ENCODE results near the gene OR8A1.

OR8A1 gene

DNA sequence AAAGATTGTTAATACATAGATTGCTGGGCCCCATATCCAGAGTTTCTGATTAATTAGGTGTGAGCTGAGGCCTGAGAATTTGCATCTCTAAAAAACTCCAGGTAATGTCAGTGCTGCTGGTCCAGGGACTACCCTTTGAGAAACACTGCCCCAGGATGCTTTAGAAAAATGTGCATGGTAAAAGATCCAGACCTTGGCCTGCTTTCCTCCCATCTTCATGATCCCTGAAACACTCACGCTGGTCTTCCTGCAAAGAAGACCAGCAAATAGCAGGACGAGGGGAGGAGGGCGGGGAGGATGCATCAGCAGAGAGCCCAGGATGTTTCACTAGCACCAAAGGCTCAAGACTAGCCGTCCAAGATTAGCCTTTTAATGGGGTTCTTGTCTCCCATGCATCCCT, at the start of gene OR8A1:
OR8A1 (plus strand) TSS at position 301 of the 400 bp plus-strand sequence. CDS start 123 bp downstream, outside the sequence.
- DNase-seq (ENCODE audit: low read depth): no peak

DNA sequence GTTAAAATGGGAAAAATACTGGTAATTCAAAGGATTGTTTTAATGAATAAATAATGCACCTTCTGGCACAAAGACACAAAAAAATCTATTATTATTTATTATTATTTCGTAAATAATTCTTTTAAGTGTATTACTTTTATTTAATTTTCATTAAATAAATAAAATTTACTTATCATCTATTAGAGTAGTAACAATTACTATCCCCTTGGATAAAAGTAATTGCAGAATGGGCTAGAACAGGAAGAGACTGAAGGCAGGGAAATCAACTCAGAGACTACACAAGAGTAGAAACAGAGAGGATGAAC, 49.3 kb upstream of the OR8A1 start:
- DNase-seq (ENCODE audit: low read depth): no peak

DNA sequence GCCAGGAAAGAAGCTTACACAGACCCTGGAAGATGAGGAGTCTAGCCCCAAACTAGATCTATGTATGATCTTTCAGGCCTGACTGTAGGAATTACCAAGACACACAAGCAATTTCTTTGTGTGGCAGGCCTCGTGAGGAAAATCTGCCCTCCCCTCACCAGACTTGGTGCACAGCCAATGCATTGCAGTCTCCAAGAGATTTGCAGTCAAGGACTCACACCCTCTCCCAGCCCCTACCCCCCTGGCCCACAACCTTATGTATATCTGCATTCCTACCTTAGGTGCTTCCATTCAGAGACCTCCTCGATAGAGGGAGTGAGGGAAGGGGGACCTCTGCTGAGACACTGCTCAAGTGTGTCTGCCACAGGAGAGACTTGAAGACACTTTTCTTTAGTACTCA, 36.2 kb upstream of the OR8A1 start:
- no peak for DNase-seq (ENCODE audit: low read depth)

DNA sequence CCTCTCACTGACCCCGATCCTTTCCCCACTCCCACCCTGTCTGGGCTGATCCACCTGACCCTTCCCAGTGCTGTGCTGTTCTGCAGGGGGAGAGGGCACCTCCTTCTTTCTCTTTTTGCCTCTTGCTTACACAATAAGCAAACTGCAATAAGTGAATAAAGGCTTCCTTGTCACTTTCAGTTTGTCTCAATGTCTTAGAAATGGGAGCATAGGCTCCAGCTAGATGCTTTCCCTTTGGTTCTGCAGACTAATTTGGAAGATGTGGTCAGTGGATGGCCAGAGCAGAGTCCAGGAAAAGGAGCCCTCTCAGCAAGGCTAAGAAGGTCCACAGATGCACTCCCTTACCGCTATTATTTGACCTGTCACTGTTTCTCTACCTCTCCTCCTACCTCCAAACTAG, 35.7 kb upstream of the OR8A1 start:
- no peak for DNase-seq (ENCODE audit: low read depth)

DNA sequence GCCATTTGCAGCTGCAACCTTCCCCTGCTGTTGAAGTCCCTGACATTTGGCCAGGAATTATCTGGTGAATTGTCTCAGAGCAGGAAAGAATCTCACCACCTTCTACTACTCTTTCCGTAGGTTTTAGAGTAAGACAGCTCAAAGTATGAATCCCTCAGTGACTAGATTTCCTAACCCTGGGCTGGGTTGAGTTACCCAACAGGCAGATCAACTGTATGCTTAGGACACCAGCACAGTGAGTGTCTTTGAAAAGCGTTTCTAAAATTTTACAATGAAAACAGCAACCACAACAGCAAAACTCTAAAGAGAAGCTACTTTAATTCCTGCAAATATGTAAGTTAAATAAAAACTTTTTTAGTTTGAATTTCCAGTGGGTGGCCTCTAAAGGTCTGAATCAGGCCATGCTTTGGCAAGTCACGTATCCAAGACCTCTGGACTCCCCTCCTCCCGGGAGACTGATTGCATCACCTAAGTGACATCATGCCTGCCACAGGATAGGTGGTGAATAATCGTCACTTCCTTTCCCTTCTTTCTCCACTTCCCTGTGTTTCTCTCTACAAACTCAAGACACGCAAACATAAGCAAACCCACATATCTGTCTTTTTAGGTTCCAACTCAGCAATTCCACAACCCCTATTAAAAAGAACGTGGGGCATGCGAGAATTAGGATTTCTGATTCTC, 34.1 kb upstream of the OR8A1 start:
- DNase-seq (ENCODE audit: low read depth): no peak

DNA sequence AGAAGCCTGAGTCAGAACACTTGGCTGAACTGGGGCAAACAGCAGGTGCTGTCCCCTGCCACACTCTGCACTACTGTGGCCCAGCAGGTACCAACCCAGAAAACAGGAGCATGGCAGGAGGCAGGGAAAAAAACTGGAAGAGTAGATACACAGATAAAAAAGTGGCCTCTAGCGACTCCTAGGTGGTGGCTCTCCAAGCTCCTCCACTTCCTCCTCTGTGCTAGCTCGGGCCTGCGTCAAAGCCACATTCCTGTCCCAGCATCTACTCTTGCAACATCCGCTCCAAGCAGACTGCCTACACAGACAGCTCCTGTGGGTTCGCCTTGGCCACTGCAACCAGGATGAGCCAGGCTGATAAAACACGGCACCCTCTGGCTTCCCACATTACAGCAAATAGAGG, 33.3 kb upstream of the OR8A1 start:
- peak; percentile 46 for DNase-seq (ENCODE audit: low read depth)

DNA sequence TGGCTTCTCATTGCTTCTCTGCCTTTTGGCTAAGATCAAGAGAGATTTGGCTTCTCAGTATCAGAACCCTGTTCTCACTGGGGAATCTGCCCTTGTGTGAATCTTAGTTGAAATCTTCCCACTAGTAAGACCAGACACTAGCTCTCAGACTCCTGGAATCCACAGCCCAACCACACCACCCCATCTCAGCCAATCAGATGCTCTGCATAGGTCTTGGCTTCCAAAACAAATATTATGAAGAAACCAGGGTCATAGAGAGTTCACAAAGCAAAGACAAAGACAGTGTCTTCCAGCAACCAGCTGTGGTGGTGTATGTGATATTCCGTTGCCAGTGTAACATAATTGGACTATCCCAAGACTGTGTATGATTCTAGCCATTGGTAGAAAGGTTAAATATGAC, 31.8 kb upstream of the OR8A1 start:
- no peak for DNase-seq (ENCODE audit: low read depth)

DNA sequence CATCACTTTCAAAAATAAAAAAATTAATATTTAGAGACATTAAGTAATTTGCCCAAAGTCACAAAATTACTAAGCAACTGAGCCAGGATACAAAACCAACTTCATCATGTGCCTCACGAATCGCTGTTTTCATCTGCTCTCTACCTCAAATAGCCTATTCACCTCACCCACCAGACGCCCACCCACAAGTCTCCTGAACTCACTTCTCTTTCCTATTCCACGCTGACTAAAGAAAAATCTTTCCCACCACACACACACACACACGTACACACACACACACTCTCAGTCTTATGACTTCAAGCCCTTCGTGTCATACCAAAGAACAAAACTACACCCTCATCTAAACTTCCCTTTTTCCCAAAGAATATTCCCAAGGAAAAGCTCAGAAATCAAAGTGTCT, 28.6 kb upstream of the OR8A1 start:
- no peak for DNase-seq (ENCODE audit: low read depth)

DNA sequence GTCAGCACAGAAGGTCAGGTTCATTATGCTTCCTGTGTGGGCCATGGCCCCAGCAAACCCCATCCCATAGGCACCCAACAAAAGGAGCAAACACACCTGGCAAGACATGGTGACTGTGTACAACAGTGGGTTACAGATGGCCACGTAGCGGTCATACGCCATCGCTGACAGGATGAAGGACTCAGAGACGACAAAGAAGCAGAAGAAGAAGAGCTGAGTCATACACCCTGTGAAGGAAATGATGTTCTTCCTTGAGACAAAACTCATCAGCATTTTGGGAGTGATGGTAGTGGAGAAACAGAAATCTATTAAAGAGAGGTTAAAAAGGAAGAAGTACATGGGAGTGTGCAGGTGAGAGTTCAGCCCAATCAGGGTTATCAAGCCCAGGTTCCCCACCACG, 26.7 kb upstream of the OR8A1 start:
- no peak for DNase-seq (ENCODE audit: low read depth)

DNA sequence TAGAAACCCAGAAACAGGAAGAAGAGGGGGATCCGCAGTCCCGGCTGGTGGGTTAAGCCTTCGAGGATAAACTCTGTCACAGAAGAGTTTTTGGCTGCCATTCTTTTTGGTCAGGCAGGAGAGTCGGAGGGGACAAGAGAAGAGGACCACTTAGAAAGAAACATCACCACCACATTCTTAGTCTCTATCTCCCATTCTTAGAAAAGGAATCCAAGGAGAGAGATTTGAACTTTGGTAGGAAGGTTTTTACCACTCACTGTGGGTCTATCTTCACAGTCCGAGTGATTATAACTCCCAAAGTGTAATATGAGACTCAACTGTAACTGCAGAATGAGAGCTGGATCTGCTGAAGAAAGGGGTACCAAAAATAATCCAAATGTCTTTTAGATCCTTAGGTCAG, 26.2 kb upstream of the OR8A1 start, which contains the start of gene OR8B12:
OR8B12 (minus strand) TSS at position 101 of the 400 bp plus-strand sequence; CDS start at position 101, 0 bp downstream.
- DNase-seq (ENCODE audit: low read depth): no peak

DNA sequence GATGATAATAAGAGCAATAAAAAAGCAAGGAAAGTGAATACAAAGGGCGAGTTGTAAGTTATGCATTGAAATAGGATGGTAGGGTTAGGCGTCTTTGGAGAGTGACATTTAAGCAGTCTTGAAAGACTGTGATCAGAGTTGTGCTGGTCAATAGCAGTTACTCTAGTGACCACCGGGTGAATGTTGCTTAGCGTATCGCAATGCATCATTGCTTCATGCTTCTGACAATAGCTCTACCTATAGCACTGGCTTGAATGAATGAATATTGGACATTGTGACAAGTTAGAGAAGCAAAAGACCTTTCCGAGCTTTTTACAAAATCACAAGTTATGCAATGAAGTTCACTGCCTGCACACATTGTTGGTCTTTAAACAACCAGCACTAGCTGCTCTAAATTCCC, 18.6 kb upstream of the OR8A1 start:
- no peak for DNase-seq (ENCODE audit: low read depth)

DNA sequence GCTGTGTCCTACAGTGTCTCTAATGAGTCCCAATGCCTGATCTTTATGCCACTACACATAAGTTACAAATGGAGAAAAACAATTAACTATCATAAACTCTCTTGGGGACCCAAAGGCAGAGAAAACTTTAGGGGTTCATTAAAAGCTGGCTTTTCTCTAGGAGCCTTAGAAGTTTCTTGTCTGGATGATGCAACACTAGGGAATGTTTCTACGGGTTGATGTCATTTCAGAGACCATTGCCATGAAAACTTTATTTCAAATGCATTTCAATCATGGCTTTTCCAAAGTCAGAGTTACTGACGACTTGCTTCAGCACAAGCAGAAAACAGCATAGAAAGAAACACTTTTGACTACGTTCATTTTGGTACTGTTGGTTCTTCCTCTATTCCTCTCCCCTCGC, 17.8 kb upstream of the OR8A1 start:
- no peak for DNase-seq (ENCODE audit: low read depth)

DNA sequence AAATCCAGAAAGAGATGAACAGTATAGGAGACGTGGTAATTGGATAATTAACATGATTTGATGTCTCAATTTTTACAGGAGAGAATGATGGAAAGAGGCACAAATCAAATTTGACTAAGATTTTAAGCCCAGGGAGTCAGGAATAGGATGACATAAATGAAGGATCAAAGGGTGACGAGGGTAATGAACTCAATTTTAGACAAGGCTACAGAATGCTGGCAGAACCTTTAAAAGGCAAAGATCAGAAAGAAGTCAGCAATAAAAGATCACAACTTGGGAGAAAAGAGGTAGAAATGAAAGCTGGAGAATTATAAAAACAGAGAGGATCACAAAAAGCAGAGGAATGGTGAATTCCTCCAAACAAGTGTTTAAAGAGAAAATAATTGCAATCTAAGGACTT, 13.0 kb upstream of the OR8A1 start:
- DNase-seq (ENCODE audit: low read depth): no peak

DNA sequence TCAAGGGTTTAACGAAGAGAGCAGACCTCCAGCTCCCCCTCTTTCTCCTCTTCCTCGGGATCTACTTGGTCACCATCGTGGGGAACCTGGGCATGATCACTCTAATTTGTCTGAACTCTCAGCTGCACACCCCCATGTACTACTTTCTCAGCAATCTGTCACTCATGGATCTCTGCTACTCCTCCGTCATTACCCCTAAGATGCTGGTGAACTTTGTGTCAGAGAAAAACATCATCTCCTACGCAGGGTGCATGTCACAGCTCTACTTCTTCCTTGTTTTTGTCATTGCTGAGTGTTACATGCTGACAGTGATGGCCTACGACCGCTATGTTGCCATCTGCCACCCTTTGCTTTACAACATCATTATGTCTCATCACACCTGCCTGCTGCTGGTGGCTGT, 363 bp downstream of the OR8A1 start:
- no peak for DNase-seq (ENCODE audit: low read depth)

DNA sequence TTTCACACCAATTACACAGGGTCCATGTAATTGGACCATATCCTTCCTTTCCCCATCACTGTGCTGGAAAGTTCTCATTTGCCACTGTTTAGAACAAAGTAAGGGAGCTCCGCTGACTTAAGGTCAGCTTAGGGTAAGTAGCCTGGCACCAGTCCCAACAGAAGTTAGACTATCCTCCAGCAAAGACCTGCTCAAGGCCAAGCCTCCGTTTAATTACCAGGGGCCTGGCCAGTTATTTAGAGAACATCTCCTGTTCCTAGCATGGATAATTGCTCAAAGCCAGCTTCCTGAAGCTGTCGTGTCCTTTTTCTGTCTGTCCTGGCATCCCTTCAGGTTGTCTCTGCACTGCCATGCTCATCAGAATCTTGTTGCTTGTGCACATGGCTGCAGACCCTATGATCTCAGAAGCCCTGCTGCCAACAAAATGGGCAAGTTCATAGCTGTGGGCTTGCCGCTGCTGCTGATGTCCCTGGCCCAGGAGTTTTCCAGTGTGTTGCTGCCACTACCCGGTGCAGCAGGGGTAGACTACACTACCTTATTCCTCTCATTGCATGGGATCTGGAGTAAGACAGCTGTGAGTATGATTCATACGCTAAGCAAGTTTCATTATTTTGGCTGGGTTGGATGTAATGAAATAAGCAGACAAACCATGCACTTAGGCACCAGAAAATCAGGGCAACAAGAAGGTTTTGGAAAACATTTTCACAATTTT, 8.1 kb downstream of the OR8A1 start:
- no peak for DNase-seq (ENCODE audit: low read depth)

DNA sequence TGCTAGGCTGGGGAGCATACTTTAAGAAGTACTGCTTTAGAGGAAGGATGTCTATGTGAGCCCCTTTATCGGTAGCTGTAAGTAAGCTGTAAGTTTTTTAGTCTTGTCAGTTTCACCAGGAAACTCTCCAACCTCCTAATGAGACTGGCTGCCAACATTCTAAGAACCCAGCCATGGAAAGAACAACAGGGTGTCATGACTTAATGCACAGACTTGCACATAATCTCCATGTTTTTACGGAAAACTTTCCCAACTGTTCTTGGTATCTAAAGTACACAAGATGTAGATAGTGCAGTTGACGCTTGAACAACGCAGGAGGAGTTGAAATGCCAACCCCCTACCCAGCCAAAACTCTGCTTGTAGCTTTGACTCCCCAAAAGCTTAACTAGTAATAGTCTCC, 9.0 kb downstream of the OR8A1 start:
- no peak for DNase-seq (ENCODE audit: low read depth)

DNA sequence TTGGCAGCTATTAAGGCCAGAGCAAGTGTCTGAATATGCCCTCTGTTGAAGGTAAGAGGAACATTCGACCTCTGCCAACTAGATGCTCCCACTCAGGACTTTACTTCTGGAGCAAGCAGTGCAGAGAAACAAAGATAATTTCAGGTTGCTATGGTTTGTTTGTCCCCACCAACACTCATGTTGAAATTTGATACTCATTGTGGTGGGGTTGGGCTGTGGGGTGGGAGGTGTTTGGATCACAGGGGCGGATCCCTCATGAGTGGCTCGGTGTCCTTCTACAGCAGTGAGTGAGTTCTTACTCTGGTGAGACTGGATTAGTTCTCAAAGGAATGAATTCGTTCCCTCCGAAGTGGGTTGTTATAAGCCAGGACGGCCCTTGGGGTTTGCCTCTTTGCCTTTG, 12.0 kb downstream of the OR8A1 start:
- DNase-seq (ENCODE audit: low read depth): no peak

DNA sequence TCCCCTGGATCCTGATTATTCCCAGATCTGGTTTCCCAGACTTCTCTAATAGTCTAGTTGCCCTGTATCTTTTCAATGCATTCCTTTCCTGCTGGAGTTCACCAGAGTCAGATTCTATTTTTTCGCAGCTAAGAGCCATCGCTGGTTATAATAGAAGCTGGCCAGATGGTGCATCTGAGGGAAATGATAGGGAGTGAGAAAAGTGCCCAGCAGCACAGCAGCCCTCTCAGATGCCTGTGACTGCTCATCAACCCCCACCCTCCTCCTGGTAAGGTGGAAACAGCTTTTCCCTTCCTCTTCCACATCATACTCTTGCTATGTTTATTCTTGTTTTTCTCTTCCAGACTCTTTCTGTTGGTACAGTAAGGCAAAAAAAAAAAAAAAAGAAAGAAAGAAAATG, 12.8 kb downstream of the OR8A1 start:
- DNase-seq (ENCODE audit: low read depth): no peak

DNA sequence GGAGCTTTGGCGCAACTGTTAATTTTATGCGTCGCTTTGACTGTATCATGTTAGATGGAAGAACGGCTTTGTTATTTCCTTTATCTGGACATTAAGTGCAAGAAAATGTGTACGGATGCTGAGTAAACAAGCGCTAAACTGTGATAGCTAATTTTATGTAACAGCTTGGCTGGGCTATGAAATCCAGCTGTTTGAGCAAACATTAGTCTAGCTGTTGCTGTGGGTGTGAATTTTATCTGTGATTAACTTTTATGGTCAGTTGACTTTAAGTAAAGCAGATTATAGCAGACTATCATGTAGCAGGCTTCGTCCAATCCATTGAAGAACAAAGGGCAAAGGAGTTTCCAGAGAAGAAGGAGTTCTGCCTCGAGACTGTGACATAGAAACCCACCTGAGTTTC, 14.0 kb downstream of the OR8A1 start:
- no peak for DNase-seq (ENCODE audit: low read depth)

DNA sequence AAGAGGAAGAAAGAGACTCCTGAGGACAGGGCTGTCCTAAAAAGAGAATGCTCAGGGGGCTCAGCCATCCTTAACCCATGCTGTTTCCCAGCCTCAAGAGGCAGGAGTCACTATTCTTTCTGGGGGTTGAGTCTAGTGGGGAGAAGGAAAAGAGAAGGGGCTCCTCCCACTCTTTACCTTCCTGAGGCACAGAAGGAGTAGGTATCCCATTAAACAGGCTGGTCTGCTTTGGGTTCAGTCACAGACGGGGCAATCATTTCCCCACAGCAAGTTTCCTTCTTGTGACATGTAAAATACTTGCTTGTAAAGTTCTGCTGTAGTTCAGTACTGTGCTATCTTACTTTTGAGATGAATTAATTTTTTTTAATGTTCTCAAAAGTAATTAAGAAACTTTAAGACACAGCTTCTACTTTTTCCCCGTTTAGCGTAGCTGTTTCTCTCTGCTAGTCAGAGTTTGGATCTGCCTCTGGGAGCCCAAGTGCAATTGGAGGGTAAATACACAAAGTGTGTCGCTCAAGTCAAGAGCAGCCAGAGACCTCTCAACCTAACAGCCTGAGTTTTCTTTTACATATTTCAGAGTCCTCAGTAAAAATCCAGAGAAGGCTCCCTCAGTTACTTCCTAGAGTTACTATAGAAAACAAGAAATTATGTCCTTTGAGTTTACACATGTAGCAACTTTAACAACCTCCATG, 15.0 kb downstream of the OR8A1 start:
- no peak for DNase-seq (ENCODE audit: low read depth)

DNA sequence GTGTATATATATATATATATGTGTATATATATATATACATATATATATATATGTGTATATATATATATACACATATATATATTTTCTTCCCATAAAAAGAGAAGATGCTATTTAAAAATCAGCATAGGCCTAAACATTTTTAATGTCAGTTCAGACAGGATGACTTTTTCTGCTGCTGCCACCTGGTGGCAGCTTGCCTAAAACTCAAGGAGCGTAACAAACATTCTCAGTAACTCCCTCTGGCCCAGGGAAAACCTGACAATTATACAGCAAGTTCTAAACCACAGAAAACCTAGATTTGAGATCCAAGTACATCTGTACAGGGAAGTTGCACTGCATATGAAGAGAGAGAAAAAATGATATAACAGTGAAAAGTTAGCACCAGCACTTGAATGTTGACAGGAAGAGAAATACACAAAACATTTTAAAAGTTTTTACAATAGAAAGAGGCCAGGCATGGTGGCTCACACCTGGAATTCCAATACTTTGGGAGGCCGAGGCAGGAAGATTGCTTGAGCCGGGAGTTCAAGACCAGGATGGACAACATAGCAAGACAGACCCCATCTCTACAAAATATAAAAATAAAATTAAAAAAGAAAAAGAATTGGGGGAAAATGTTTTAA, 16.6 kb downstream of the OR8A1 start:
- DNase-seq (ENCODE audit: low read depth): peak; percentile 24

DNA sequence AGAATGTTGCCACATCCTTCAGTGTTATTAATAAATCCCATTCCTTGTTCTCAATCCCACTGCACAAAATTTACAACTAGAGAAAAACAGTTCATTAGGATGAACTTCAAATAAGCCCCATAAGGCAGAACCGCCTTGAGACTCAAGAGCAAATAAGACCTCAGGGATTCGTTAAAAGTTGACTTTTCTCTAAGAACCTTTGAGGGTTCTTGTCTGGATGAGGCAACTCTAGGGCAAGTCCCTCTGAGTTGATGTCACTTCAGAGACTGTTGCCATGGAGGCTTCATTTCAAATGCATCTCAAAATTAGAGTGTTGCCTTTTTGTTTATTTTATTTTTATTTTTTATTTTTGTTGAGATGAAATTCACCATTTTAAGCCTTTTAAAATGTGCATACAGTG, 21.6 kb downstream of the OR8A1 start:
- no peak for DNase-seq (ENCODE audit: low read depth)

DNA sequence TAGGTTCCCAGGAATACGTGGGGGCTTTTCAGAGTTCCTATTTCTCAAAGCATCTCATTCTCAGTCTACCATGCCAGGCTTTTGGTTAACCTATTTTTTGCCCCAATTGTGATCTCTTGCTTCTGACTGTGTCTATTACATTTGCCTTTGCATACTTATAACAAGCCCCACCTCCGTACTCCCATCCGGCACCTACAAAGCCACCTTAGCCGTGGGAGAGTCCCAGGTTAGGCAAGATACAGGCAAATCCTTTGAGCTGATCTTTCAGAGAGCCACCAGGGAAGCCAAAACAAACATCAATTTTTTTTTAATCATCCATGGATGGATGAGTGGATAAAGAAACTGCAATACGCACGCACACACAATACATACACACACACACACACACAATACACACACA, 22.8 kb downstream of the OR8A1 start:
- no peak for DNase-seq (ENCODE audit: low read depth)
